SK-MEL-5 (cell line): ENCODE data around the gene GDPD3. TPM values are rescaled to one million over a fixed set of nuclear protein-coding genes. Genes with fewer than 3 reads are reported as not detected.

Experiments used
- DNase-seq: peaks from one replicate; pipeline ENCODE4 v3.0.0-alpha.2; 2016; ENCODE audit warnings: low read depth, low spot score
- in situ Hi-C: cut with HindIII; loops from 2 replicates; pipeline ENCODE4 v1.10.0; 2016; ENCODE audit warnings: low sequenced_read_pairs, high pct_unique_total_duplicates, low pct_unique_long_range_greater_than_20kb
- polyA plus RNA-seq, 2 experiments: library from polyadenylated mRNA; depleted of rRNA; stranded (reverse); fragments of >200 nt; gene quantifications; 2 replicates each; pipeline ENCODE4 v1.2.3, GENCODE V29; 2015
- total RNA-seq: library from RNA; depleted of rRNA; stranded (reverse); fragments of >200 nt; shearing (Covaris generic); gene quantifications from 2 replicates; pipeline ENCODE4 v1.2.3, GENCODE V29; 2014; rRNA removed

GDPD3 gene, protein sequence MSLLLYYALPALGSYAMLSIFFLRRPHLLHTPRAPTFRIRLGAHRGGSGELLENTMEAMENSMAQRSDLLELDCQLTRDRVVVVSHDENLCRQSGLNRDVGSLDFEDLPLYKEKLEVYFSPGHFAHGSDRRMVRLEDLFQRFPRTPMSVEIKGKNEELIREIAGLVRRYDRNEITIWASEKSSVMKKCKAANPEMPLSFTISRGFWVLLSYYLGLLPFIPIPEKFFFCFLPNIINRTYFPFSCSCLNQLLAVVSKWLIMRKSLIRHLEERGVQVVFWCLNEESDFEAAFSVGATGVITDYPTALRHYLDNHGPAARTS
- 0.34 TPM in 1 of 2 replicates, not detected in the other for total RNA-seq
- 0.20 TPM in 1 of 2 replicates, not detected in the other for polyA plus RNA-seq (2015; cell fraction: cytosol; rRNA removed)
- polyA plus RNA-seq (2015; cell fraction: nucleus; rRNA removed), result 2.5 and 4.5 TPM in 2 replicates

DNA sequence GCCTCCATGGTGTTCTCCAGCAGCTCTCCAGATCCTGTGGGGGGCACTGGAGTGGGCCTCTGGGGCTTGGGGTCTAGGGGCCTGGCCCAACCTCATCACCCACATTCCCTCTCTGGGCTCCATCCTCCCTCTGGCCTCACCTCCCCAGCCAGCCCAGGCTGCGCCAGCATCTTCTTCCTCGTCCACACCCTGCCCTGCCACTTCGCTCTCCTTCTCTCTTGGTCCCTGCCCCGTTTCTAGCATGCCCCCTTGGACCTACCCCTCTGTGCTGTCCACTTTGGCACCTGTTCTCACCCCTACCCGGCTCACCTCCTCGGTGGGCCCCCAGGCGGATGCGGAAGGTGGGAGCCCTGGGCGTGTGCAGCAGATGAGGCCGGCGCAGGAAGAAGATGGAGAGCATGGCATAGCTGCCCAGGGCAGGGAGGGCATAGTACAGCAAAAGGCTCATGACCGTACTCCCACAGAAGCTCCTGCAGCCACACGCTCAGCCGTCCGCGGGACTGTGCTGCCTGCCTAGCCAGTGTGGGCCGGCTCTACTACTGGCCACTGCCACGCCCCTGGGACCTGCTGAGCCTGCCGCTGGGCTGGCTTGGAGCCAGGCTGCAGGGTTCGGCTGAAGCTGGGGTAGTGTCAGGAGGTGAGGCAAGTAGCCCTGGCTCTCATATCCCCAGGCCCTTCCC, at the start of gene GDPD3:
Gene GDPD3 (minus strand): TSS at position 507 of the 680 bp plus-strand sequence. CDS start 59 bp downstream, at position 448.
- in situ Hi-C loops, result no loop called here
- no peak for DNase-seq

DNA sequence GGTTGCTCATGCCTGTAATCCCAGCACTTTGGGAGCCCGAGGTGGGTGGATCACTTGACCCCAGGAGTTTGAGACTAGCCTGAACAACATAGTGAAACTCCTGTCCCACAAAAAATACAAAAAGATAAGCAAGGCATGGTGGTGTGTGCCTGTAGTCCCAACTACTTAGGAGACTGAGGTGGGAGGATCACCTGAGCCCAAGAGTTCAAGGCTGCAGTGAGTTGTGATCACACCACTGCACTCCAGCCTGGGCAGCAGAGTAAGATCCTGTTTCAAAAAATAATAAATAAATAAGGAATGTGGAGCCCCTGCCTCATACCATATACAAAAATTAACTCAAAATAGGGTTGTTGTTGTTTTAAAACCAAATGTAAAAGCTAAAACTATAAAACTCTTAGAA, 43.9 kb upstream of the GDPD3 start:
- in situ Hi-C loops, result no loop called here
- no peak for DNase-seq

DNA sequence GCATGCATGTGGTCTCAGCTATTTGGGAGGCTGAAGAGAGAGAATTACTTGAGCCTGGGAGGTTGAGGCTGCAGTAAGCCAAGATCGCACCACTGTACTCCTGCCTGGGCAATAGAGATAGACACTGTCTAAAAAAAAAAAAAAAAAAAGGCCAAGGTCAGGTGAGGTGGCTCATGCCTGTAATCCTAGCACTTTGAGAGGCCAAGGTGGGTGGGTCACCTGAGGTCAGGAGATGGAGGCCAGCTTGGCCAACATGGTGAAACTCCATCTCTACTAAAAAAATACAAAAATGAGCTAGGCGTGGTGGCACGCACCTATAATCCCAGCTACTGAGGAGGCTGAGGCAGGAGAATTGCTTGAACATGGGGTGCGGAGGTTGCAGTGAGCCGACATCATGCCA, 41.9 kb upstream of the GDPD3 start:
- in situ Hi-C loops, result no loop called here
- no peak for DNase-seq

DNA sequence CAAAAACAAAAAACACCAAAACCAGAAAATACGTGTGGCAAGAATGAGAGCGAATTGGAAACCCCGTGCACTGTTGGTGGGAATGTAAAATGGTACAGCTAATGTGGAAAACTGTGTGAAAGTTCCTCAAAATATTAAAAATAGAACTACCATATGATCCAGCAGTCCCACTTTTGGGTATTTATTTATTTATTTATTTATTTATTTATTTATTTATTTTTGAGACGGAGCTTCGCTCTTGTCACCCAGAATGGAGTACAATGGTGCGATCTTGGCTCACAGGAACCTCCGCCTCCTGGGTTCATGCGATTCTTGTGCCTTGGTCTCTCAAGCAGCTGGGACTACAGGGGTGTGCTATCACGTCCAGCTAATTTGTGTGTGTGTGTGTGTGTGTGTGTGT, 39.2 kb upstream of the GDPD3 start:
- in situ Hi-C loops, result no loop called here
- DNase-seq, result no peak

DNA sequence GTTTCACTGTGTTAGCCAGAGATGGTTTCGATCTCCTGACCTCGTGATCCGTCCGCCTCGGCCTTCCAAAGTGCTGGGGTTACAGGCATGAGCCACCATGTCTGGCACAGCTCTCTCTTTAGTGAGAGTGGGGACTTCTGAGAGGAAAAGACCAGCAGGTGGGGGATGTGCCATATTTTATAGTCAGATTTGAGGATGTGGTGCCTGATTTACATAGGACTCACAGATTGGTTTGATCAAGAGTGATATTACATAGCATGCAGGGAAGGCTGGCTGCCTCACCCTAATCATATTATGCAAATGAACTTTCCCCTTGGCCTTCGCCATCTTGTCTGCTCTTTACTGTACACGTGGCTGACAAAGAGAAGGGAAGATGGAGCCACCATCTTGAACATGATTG, 37.8 kb upstream of the GDPD3 start:
- in situ Hi-C loops, result no loop called here

DNA sequence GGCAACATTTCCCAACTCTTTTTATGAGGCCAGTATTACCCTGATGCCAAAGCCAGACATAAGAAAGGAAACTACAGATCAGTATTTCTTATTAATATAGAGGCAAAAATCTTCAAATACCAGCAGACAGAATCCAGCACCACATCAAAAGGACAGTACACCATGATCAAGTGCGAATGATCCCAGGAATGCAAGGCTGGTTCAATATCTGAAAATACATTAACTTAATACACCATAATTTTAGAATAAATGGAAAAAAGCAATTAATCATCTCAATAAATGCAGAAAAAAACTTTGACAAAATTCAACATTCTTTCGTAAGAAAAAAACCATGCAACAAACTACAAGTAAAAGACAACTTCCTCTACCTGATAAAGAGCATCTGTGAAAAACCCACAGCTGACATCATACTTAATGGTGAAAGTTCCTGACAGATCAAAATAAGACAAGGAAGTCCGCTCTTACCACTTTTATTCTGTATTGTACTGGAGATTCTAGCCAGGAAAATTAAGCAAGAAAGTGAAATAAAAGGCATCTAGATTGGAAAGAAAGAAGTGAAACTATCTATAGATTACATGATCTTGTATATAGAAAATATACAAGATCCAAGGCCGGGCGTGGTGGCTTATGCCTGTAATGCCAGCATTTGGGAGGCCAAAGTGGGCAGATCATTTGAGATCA, 36.1 kb upstream of the GDPD3 start:
- in situ Hi-C loops, result no loop called here
- DNase-seq, result no peak

More for the DNA sequence above, 37.8 kb upstream of the GDPD3 start:
- no peak for DNase-seq

DNA sequence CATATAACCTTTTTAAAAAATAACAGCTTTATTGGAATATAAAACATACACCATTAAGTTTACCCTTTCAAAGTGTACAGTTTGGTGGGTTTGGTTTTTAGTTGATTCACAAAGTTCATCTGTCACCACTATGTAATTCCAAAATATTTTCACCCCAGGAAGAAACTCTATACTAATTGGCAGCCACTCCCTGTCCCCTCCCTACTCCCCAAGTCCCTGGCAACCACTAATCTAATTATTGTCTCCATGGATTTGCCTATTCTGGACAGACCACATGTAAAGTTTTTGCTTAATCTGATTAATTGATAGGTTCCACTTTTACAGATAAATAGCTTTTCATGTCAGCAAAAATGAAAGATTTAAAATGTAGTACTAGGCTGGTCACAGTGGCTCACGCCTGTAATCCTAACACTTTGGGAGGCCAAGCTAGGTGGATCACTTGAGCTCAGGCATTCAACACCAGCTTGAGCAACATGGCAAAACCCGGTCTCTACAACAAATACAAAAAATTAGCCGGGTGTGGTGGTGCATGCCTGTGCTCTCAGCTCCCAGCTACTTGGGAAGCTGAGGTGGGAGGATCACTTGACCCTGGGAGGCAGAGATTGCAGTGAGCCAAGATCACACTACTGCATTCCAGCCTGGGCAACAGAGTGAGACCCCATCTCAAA, 34.6 kb upstream of the GDPD3 start:
- in situ Hi-C loops, result no loop called here
- DNase-seq, result no peak

DNA sequence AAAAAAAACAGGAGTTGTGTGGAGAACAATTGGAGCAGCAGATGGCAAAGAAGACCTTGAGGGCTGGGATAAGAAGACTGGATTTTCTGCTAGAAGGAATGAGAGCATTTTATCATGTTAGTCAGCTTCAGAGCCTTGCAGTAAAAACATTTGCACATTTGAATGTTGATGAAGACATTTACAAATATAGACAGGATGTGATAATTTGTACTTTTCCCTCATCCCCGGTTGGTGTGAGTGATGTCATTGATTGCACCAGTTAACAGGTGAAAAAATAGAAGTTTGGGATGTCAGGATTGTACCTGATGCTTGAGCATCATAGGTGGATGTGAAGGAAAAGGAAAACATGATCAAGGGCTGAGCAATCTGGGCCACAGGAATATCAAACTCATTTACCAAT, 32.3 kb upstream of the GDPD3 start:
- no peak for DNase-seq
- in situ Hi-C loops, result no loop called here

DNA sequence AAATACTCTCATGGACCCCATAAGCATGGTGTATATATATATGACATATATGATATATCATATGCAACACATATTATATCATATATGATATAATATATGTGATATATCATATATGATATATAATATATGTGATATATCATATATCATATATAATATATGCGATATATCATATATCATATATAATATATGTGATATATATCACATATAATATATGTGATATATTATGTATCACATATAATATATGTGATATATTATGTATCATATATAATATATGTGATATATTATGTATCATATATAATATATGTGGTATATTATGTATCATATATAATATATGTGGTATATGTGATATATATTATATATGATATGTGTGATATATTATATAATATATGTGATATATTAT, 31.6 kb upstream of the GDPD3 start:
- DNase-seq, result no peak
- in situ Hi-C loops, result no loop called here

DNA sequence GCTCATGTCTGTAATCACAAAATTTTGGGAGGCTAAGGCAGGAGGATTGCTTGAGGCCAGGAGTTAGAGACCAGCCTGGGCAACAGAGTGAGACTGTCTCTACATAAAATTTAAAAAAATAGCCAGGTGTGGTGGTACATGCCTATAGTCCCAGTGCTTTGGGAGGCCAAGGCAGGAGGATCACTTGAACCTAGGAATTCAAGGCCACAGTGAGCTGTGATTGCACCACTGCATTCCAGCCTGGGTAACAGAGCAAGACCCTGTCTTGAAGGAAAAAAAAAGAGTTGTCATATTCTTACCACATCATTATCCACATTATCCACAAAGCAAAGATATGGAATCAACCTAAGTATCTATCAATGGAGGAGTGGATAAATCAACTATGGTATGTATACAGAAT, 30.7 kb upstream of the GDPD3 start:
- in situ Hi-C loops, result no loop called here
- DNase-seq, result no peak

DNA sequence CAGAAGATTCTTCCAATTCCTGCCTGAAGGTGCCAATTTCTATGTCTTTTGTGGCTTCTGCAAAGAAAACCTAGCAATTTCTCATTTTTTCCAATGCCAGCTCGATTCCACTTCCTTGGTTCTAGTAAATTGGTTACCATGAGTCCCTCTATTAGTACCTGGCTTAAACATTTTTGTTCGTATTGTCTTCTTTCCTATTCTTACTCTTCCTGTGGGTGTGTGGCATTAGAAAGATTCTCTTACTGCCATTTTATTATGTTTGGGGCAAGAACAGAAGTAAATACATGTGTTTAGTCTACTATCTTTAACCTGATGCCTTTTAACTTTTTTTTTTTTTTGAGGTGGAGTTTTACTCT, 30.0 kb upstream of the GDPD3 start:
- in situ Hi-C loops, result no loop called here

DNA sequence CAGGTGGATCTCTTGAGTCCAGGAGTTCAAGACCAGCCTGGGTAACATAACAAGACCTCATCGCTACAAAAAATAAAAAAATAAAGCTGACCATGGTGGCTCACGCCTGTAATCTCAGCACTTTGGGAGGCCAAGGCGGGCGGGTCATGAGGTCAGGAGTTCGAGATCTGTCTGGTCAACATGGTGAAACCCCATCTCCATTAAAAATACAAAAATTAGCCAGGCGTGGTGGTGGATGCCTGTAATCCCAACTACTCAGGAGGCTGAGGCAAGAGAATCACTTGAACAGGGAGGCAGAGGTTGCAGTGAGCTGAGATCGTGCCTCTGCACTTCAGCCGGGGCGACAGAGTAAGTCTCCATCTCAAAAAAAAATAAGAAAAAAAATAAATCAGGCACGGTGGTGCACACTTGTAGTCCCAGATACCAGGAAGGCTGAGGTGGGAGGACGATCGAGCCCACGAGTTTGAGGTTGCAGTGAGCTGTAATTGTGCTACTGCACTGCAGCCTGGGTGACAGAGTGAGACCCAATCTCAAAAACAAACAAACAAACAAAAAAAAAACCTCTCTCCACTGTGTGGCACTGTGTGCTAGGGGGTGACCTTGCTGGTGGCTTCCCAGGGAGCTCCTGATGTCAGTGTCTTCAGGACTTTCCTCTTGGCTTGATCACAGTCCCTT, 29.5 kb upstream of the GDPD3 start:
- peak; percentile 24 for DNase-seq
- in situ Hi-C loops, result no loop called here

More for the DNA sequence above, 30.0 kb upstream of the GDPD3 start:
- no peak for DNase-seq

DNA sequence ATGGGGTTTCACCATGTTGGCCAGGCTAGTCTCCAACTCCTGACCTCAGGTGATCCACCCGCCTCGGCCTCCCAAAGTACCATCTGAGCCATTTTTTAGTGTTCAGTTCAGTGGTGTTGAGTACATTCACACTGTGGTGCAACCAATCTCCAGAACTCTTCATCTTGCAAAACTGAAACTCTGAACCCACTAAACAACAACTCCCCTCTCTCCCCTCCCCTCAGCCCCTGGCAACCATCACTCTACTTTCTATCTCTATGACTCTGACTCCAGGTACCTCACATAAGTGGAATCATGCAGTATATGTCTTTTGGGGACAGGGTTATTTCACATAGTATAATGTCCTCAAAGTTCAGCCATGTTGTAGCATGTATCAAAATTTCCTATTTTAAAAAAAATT, 28.4 kb upstream of the GDPD3 start:
- no peak for DNase-seq
- in situ Hi-C loops, result no loop called here

DNA sequence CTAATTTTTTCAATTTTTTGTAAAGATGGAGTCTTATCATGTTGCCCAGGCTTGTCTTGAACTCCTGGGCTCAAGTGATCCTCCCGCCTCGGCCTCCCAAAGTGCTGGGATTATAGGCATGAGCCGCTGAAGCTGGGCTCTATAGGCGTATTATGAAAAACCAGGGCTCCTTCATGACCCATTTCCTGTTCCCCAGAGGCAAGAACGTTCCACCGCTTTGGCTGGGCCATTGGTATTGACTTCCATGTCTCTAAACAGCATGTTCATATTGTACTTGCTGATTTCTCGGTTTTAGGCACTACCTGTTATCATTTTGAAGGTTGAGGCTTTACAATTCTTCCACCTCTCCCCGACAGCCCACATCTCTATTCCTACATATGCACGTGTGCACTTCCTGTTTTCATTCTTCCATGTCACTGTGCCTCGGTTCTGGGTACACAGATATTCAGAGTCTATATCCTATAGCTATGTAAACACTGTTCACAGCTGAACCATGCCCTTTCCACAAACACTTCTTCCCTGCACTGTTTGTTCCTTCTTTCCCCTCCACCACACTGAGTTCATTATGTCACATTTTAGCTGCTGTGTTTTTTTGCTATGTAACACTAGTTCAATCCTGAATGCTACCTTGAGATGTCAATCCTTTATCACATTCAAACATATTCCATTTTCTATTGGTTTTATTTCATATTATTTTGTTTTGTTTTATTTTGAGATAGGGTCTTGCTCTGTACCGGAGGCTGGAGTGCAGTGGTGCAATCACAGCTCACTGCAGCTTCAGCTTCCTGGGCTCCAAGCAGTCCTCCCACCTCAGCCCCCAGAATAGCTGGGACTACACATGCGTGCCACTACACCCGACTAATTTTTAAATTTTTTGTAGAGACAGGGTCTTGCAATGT, 26.5 kb upstream of the GDPD3 start:
- in situ Hi-C loops, result no loop called here
- no peak for DNase-seq

DNA sequence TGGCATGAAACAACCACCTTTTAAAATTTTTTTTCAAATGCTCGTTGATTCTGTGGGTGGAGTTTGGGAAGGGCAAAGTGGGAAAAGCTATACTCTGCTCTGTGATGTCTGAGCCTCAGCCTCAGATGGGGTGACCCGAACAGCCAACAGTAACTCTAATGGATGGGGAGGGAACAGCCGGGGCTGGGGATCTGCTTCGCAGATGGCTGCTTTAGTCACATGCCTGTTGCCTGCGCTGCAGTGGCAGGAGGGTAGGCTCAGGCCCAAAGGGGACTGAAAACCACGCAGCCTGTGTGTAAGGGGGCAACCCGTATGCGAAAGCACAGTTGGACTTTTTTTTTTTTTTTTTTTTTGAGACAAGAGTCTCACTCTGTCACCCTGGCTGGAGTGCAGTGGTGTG, 24.6 kb upstream of the GDPD3 start:
- in situ Hi-C loops, result no loop called here
- DNase-seq, result no peak

DNA sequence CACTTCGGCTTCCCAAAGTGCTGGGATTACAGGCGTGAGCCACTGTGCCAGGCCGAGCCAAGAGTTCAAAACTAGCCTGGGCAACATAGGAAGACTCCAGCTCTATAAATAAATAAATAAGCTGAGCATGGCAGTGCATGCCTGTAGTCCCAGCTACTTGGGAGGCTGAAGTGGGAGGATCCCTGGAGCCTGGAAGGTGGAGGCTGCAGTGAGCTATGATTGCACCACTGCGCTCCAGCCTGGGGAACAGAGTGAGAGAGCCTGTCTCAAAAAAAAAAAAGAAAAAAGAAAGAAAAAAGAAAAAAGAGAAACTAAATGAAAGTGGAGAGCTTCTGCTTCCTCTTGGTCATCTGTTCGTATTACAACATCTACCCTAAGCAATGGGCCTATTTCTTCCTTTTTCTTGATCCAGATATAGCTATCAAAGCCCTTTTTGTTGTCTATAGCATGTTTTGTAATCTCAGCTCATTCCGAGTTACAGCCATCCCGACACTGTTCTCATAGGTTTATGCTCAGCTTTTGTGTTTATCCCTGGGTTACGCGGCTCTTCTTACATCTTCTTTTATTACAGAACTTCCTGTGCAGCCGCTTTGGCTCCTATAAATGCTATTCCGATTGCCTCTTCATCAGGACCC, 23.8 kb upstream of the GDPD3 start:
- DNase-seq, result peak; percentile 76
- in situ Hi-C loops, result no loop called here
